ENCODE results near the gene PARN. TPM values are rescaled to one million over a fixed set of nuclear protein-coding genes. Genes with fewer than 3 reads are reported as not detected.

The PARN gene
- total and polyA plus RNA-seq, 4 donors: 12.3 to 44.4 (median 25.2) TPM

- DNase-seq (no peak), ATAC-seq (ENCODE audit: insufficient read depth, low FRiP score) (no peak)
- Histone ChIP-seq H3K27me3 (ENCODE audit: control insufficient read depth in 3 of 3, insufficient read depth in 3 of 3, low read length in 2 of 3) (no peaks in the 10 kb centered on the region), H3K27ac (ENCODE audit: low read depth in 1 of 2, low read length in 1 of 2) (no peak overlapping the region), H3K36me3 (ENCODE audit: control insufficient read depth in 4 of 4, insufficient read depth in 4 of 4, low read length in 4 of 4) (no peaks in the 10 kb centered on the region), H3K9me3 (ENCODE audit: control insufficient read depth in 4 of 4, insufficient read depth in 3 of 4, low read length in 3 of 4) (no peaks in the 10 kb centered on the region), H3K4me3 (no peak overlapping the region), H3K9ac (ENCODE audit: insufficient read depth in 1 of 2, low read length in 2 of 2) (no peak overlapping the region), H3K4me1 (ENCODE audit: control insufficient read depth in 5 of 5, insufficient read depth in 5 of 5, low read length in 5 of 5) (peaks cover 0 to 13% (median 3%) of the 10 kb centered on the region in 5 donors)
- no peak for TF ChIP-seq CTCF (IDR thresholded peaks at IDR 0.05; ENCODE audit: control extremely low read depth, extremely low read depth)
- 66 to 68% methylated on average over 11 of the region's 11 CpGs for WGBS, 2 donors
Measured at GRCh38 chr16:14491861-14492529, 138.1 kb downstream of the PARN start.

DNA sequence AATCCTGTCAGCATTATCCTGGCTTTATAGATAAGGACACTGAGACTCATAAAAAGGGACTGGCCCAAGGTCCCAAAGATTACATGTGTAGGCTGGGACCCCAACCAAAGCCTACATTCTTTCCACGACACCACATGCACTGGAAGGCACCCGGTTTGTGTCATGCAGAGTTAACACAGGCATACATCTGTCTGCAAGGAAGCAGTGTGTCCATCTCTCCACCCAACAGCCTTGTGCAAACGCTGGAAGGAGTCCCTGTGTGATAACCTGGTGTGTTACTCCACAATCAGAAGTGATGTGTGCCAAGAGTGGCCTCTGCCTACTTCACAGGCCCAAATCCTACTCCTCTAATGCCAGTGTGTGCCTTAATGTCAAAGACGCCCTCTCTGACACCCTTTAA lies 139.8 kb downstream of the PARN start:
- WGBS, 2 donors: 96% methylated on average over 4 of the region's 4 CpGs
- no peaks in the 10 kb centered on the region for H3K27me3 ChIP-seq (ENCODE audit: control insufficient read depth in 3 of 3, insufficient read depth in 3 of 3, low read length in 2 of 3)
- no peak for TF ChIP-seq CTCF (IDR thresholded peaks at IDR 0.05; ENCODE audit: control extremely low read depth, extremely low read depth)
- ATAC-seq (ENCODE audit: insufficient read depth, low FRiP score) (no peak), DNase-seq (no peak)
- peaks cover 0 to 23% (median 8%) of the 10 kb centered on the region in 5 donors for H3K4me1 ChIP-seq (ENCODE audit: control insufficient read depth in 5 of 5, insufficient read depth in 5 of 5, low read length in 5 of 5)
- no peak overlapping the region for H3K27ac ChIP-seq (ENCODE audit: low read depth in 1 of 2, low read length in 1 of 2)
- no peak overlapping the region for H3K9ac ChIP-seq (ENCODE audit: insufficient read depth in 1 of 2, low read length in 2 of 2)
- no peak overlapping the region for H3K4me3 ChIP-seq
- H3K9me3 ChIP-seq (ENCODE audit: control insufficient read depth in 4 of 4, insufficient read depth in 3 of 4, low read length in 3 of 4): no peaks in the 10 kb centered on the region
- no peaks in the 10 kb centered on the region for H3K36me3 ChIP-seq (ENCODE audit: control insufficient read depth in 4 of 4, insufficient read depth in 4 of 4, low read length in 4 of 4)

DNA sequence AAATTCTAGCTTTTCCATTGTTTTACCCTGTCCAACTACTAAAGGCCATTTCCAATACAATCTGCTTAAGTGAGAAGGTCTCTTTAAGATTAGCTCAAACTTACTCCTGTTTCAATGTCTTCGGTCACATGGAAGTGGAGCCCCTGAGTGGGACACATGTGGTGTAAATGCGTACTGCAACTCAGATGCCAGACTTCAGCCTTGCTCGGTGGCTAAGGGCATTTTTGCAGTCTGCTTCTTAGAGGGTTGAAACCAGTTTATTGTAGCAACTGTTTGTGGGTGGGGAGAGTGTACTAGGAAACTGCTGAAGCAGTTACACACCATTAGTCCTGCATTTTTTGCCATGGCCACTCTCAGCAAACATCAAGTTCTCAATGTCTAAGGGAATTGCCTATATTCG lies 140.6 kb downstream of the PARN start:
- no peak overlapping the region for H3K9ac ChIP-seq (ENCODE audit: insufficient read depth in 1 of 2, low read length in 2 of 2)
- H3K27me3 ChIP-seq (ENCODE audit: control insufficient read depth in 3 of 3, insufficient read depth in 3 of 3, low read length in 2 of 3): no peaks in the 10 kb centered on the region
- DNase-seq: peak in 2 of 3 donors; percentile 40 to 42
- WGBS, 2 donors: 87 to 93% methylated on average over 4 of the region's 4 CpGs
- H3K36me3 ChIP-seq (ENCODE audit: control insufficient read depth in 4 of 4, insufficient read depth in 4 of 4, low read length in 4 of 4): no peaks in the 10 kb centered on the region
- no peak overlapping the region for H3K4me3 ChIP-seq
- no peak overlapping the region for H3K27ac ChIP-seq (ENCODE audit: low read depth in 1 of 2, low read length in 1 of 2)
- peaks cover 0 to 23% (median 8%) of the 10 kb centered on the region in 5 donors for H3K4me1 ChIP-seq (ENCODE audit: control insufficient read depth in 5 of 5, insufficient read depth in 5 of 5, low read length in 5 of 5)
- no peak for ATAC-seq (ENCODE audit: insufficient read depth, low FRiP score)
- H3K9me3 ChIP-seq (ENCODE audit: control insufficient read depth in 4 of 4, insufficient read depth in 3 of 4, low read length in 3 of 4): no peaks in the 10 kb centered on the region
- TF ChIP-seq CTCF (IDR thresholded peaks at IDR 0.05; ENCODE audit: control extremely low read depth, extremely low read depth): no peak

- DNase-seq (no peak), ATAC-seq (ENCODE audit: insufficient read depth, low FRiP score) (no peak)
- H3K4me1 ChIP-seq (ENCODE audit: control insufficient read depth in 5 of 5, insufficient read depth in 5 of 5, low read length in 5 of 5): peaks cover 0 to 23% (median 8%) of the 10 kb centered on the region in 5 donors
- no peaks in the 10 kb centered on the region for H3K27me3 ChIP-seq (ENCODE audit: control insufficient read depth in 3 of 3, insufficient read depth in 3 of 3, low read length in 2 of 3)
- no peak overlapping the region for H3K9ac ChIP-seq (ENCODE audit: insufficient read depth in 1 of 2, low read length in 2 of 2)
- WGBS, 2 donors: 16 to 30% methylated on average over 3 of the region's 3 CpGs
- TF ChIP-seq CTCF (IDR thresholded peaks at IDR 0.05; ENCODE audit: control extremely low read depth, extremely low read depth): no peak
- no peak overlapping the region for H3K27ac ChIP-seq (ENCODE audit: low read depth in 1 of 2, low read length in 1 of 2)
- peaks cover 0 to 2% (median 0%) of the 10 kb centered on the region in 4 donors for H3K36me3 ChIP-seq (ENCODE audit: control insufficient read depth in 4 of 4, insufficient read depth in 4 of 4, low read length in 4 of 4)
- H3K4me3 ChIP-seq: no peak overlapping the region
- H3K9me3 ChIP-seq (ENCODE audit: control insufficient read depth in 4 of 4, insufficient read depth in 3 of 4, low read length in 3 of 4): no peaks in the 10 kb centered on the region
Measured at GRCh38 chr16:14487579-14487978, 142.5 kb downstream of the PARN start.

All from lung (tissue), 12 donors.